ENCODE results near the gene RLBP1. TPM values are rescaled to one million over a fixed set of nuclear protein-coding genes. Genes with fewer than 3 reads are reported as not detected.
A peak's percentile ranks its signal among the peaks of the same experiment; 100 is the strongest.

The RLBP1 gene
- total RNA-seq, 1 donor from 2014 or later: not detected

- intact Hi-C loops (cut with DNase I): loop anchor here (5.0 kb wide), 1 partner anchor 93 kb away; no protein-coding TSS in a partner anchor
- no peak for DNase-seq (ENCODE audit: low spot score)
Observed at GRCh38 chr15:89209057-89209456, 12.3 kb downstream of the RLBP1 start.

GRCh38 chr15:89208256-89208655 is 13.1 kb downstream of the RLBP1 start:
- DNase-seq (ENCODE audit: low spot score): no peak
- intact Hi-C loops (cut with DNase I): loop anchor here (5.0 kb wide), 1 partner anchor 94 kb away; no protein-coding TSS in a partner anchor

GRCh38 chr15:89206908-89207331 is 14.5 kb downstream of the RLBP1 start:
- DNase-seq (ENCODE audit: low spot score): peak; percentile 85
- intact Hi-C loops (cut with DNase I): loop anchor here (5.0 kb wide), 1 partner anchor 95 kb away; no protein-coding TSS in a partner anchor

GRCh38 chr15:89205991-89206585 is 15.3 kb downstream of the RLBP1 start:
- intact Hi-C loops (cut with DNase I): loop anchor here (5.0 kb wide), 1 partner anchor 96 kb away; no protein-coding TSS in a partner anchor
- peak; percentile 51 for DNase-seq (ENCODE audit: low spot score)

- intact Hi-C loops (cut with DNase I): no loop called here
- peak; percentile 10 for DNase-seq (ENCODE audit: low spot score)
Observed at GRCh38 chr15:89203705-89204273, 17.6 kb downstream of the RLBP1 start.

- intact Hi-C loops (cut with DNase I): no loop called here
- peak; percentile 67 for DNase-seq (ENCODE audit: low spot score)
Observed at GRCh38 chr15:89201465-89202005, 19.8 kb downstream of the RLBP1 start.

GRCh38 chr15:89200182-89200581 is 21.2 kb downstream of the RLBP1 start:
- intact Hi-C loops (cut with DNase I): no loop called here

GRCh38 chr15:89199746-89200145 is 21.6 kb downstream of the RLBP1 start:
- intact Hi-C loops (cut with DNase I): no loop called here
- DNase-seq (ENCODE audit: low spot score): no peak

More at GRCh38 chr15:89200182-89200581, 21.2 kb downstream of the RLBP1 start:
- DNase-seq (ENCODE audit: low spot score): peak; percentile 46

- no peak for DNase-seq (ENCODE audit: low spot score)
- intact Hi-C loops (cut with DNase I): no loop called here
Observed at GRCh38 chr15:89198934-89199333, 22.4 kb downstream of the RLBP1 start.

GRCh38 chr15:89198196-89198595 is 23.2 kb downstream of the RLBP1 start:
- intact Hi-C loops (cut with DNase I): no loop called here
- no peak for DNase-seq (ENCODE audit: low spot score)

- intact Hi-C loops (cut with DNase I): no loop called here
- peak; percentile 68 for DNase-seq (ENCODE audit: low spot score)
Observed at GRCh38 chr15:89197503-89197971, 23.8 kb downstream of the RLBP1 start.

GRCh38 chr15:89196994-89197393 is 24.4 kb downstream of the RLBP1 start:
- intact Hi-C loops (cut with DNase I): no loop called here
- DNase-seq (ENCODE audit: low spot score): peak; percentile 17

- DNase-seq (ENCODE audit: low spot score): peak; percentile 17
Observed at GRCh38 chr15:89196241-89196640, 25.1 kb downstream of the RLBP1 start.

GRCh38 chr15:89195836-89196235 is 25.5 kb downstream of the RLBP1 start:
- DNase-seq (ENCODE audit: low spot score): peak; percentile 41
- intact Hi-C loops (cut with DNase I): no loop called here

More at GRCh38 chr15:89196241-89196640, 25.1 kb downstream of the RLBP1 start:
- intact Hi-C loops (cut with DNase I): no loop called here

GRCh38 chr15:89194608-89195007 is 26.8 kb downstream of the RLBP1 start:
- no peak for DNase-seq (ENCODE audit: low spot score)
- intact Hi-C loops (cut with DNase I): no loop called here

GRCh38 chr15:89192766-89193165 is 28.6 kb downstream of the RLBP1 start:
- DNase-seq (ENCODE audit: low spot score): peak; percentile 17
- intact Hi-C loops (cut with DNase I): no loop called here

GRCh38 chr15:89192136-89192535 is 29.2 kb downstream of the RLBP1 start:
- intact Hi-C loops (cut with DNase I): no loop called here
- no peak for DNase-seq (ENCODE audit: low spot score)

- intact Hi-C loops (cut with DNase I): no loop called here
- peak; percentile 24 for DNase-seq (ENCODE audit: low spot score)
Observed at GRCh38 chr15:89187986-89188514, 33.3 kb downstream of the RLBP1 start.

GRCh38 chr15:89187301-89187985 is 33.9 kb downstream of the RLBP1 start:
- intact Hi-C loops (cut with DNase I): no loop called here

GRCh38 chr15:89186803-89187202 is 34.6 kb downstream of the RLBP1 start:
- peak; percentile 64 for DNase-seq (ENCODE audit: low spot score)
- intact Hi-C loops (cut with DNase I): no loop called here

More at GRCh38 chr15:89187301-89187985, 33.9 kb downstream of the RLBP1 start:
- peak; percentile 38 for DNase-seq (ENCODE audit: low spot score)
